Fibroblast of the aortic adventitia (primary cell): ENCODE measurements around the gene AUTS2. TPM values are rescaled to one million over a fixed set of nuclear protein-coding genes. Genes with fewer than 3 reads are reported as not detected.
A peak's percentile ranks its signal among the peaks of the same experiment; 100 is the strongest.

Source experiments
- DNase-seq: peaks from one replicate; pipeline ENCODE4 v3.0.0-alpha.2; 2010; ENCODE audit warnings: low read depth
- H3K4me3 ChIP-seq: 2 replicates; pipeline ENCODE4 v1.5.1; 2011; ENCODE audit warnings: low read depth, mild to moderate bottlenecking, control low read depth, low read length, moderate library complexity
- total RNA-seq: library from RNA; depleted of rRNA; stranded (reverse); fragments of >200 nt; gene quantifications from 2 replicates; pipeline ENCODE4 v1.2.3, GENCODE V29; 2012; ENCODE audit warnings: low replicate concordance
- TF ChIP-seq, protein P1 (sequence below): IDR thresholded peaks from 2 replicates; pipeline ENCODE4 v1.5.1; 2011; ENCODE audit warnings: mild to moderate bottlenecking, low read length, control low read depth, inconsistent platforms; ENCODE audit not compliant: insufficient read depth

Gene AUTS2
- total RNA-seq, 1 donor: 10.7 TPM

DNA sequence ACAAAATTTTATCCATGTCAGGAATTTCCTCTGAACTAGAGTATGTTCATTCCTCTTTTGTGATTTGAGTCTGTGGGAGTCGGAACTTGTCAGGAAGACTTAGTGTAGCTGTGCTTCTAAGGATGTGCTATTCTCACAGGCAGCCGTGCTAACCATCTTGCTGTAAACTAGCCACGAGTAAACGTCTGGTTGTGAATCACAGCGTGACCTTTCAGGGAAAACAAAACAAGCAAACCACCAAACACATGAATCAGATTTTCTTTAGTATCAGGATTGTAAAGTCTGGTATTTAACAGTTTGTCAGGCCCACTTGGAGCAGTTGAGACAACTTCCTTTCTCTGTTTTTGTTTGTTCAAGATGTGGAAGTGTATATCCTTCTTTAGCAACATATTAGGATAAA, 32.0 kb downstream of the AUTS2 start:
- TF ChIP-seq, protein P1, sequence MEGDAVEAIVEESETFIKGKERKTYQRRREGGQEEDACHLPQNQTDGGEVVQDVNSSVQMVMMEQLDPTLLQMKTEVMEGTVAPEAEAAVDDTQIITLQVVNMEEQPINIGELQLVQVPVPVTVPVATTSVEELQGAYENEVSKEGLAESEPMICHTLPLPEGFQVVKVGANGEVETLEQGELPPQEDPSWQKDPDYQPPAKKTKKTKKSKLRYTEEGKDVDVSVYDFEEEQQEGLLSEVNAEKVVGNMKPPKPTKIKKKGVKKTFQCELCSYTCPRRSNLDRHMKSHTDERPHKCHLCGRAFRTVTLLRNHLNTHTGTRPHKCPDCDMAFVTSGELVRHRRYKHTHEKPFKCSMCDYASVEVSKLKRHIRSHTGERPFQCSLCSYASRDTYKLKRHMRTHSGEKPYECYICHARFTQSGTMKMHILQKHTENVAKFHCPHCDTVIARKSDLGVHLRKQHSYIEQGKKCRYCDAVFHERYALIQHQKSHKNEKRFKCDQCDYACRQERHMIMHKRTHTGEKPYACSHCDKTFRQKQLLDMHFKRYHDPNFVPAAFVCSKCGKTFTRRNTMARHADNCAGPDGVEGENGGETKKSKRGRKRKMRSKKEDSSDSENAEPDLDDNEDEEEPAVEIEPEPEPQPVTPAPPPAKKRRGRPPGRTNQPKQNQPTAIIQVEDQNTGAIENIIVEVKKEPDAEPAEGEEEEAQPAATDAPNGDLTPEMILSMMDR: no peak
- peak; percentile 53 for DNase-seq
- H3K4me3 ChIP-seq: no peak overlapping the region

DNA sequence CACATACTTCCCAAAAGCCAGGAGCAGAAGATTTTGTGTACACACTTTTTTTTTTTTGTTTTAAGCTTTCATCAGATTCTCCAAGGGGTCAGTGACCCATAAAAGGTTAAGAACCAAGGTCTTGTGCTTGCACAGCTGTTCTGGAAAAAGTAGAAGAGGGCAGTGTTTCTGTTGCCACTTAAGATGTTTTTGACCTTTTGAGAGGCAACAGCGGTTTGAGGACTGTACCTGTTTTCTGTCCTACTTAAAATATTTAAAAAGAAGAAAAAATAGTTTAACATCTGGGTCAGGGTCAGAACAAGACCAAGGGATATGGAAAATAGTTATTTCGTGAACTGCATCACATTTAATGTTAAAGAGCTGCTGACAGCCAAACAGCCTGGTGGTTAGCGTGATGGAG, 32.9 kb downstream of the AUTS2 start:
- no peak overlapping the region for H3K4me3 ChIP-seq
- no peak for DNase-seq
- TF ChIP-seq, protein P1: no peak

DNA sequence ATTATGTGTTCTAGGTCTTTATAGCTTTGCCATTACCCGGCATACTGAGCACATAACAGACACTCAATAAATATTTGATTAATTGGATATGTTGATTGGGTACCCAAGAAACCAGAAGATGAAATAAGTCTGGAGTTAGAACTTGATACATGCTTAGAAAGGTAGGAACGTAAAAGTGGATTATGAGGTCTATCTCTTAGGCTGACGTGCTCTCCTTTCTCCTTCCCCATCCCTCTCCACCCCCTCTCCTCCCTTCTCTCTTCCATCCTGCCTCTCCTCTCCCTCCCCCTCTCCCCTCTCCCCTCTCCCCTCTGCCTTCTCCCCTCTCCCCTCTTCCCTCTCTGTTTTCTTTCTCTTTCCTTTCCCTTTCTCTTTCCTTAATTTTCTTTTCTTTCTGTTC, 34.0 kb downstream of the AUTS2 start:
- DNase-seq: no peak
- no peak overlapping the region for H3K4me3 ChIP-seq
- TF ChIP-seq, protein P1: no peak

DNA sequence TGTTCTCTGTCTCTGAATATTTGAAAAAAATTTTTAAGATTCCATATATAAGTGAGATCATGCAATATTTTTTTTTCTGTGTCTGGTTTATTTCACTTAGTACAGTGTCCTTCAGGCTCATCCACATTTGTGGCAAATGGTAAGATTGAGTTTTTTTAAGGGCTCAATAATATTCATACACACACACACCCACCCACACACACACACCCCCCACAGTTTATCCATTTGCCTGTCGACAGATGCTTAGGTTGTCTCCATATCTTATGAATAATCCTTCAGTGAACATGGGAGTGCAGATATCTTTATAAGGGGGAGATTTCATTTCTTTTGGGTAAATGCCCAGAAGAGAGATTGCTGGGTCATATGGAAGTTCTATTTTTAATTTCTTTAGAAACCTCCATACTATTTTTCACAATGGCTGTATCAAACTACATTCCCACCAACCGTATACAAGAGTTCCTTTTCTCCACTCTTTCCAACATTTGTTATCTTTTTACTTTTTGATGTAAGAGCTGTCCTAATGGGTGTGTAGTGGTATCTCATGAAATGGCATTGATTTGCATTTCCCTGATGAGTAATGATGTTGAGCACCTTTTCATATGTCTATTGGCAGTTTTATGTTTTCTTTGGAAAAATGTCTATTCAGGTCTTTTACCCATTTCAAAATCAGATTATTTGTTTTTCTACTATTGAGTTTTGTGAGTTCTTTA, 35.0 kb downstream of the AUTS2 start:
- H3K4me3 ChIP-seq: no peak overlapping the region
- peak; percentile 42 for DNase-seq
- TF ChIP-seq, protein P1: no peak

DNA sequence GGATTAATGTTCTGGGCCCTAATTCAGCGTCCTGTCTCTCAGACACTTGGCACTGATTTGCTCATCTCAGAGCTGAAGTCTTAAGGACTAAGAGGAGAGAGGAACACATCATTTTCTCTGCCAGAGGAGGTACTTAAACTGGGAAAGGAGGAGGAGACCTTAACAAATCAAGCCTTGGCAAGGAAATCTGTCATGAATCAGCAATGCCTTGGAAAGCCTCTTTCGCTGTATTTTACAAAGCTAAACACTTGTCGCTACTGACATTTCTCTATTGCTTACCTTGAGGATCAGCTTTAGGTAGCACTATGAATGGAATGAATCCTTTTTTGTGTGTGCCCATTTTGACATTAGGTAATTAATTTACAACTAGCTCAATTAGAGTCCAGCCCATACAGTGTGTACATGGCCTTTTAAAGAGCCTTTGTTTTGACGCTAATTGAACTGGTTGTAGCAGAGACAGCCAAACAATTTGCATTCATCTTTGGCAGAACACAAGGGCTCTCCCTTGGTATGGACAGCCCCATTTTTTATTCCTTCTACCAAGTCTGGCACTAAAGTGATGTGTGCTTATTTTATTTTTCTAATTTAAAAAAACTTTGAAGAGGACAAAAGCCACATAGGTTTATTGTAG, 37.4 kb downstream of the AUTS2 start:
- DNase-seq: peak; percentile 41
- H3K4me3 ChIP-seq: no peak overlapping the region
- TF ChIP-seq, protein P1: no peak

DNA sequence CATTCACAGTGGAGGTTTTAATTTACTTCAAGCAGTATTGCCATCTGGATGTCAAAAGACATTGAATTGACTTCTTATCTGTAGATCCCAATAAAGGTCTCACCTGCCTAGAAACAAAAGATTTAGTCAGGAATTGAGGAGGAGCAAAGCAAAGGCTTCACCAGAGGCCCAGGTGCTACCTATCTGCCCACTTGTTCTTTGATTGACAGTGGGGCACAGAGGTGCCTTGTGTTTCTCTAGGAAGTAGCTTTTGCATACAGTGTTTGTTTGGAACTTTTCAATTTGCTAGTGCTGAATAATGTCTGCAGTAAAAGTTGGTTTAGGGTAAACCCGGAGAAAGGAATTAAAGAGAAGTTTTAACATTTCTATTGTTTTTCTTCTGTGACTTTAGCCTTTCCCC, 40.4 kb downstream of the AUTS2 start:
- no peak for DNase-seq
- no peak overlapping the region for H3K4me3 ChIP-seq
- TF ChIP-seq, protein P1: no peak
